DMS53 (cell line): ENCODE results near the gene PITPNM2.

Experiments used
- DNase-seq: peaks from one replicate; lab custom pipeline; 2025; lab: John Stamatoyannopoulos, UW

PITPNM2 gene

DNA sequence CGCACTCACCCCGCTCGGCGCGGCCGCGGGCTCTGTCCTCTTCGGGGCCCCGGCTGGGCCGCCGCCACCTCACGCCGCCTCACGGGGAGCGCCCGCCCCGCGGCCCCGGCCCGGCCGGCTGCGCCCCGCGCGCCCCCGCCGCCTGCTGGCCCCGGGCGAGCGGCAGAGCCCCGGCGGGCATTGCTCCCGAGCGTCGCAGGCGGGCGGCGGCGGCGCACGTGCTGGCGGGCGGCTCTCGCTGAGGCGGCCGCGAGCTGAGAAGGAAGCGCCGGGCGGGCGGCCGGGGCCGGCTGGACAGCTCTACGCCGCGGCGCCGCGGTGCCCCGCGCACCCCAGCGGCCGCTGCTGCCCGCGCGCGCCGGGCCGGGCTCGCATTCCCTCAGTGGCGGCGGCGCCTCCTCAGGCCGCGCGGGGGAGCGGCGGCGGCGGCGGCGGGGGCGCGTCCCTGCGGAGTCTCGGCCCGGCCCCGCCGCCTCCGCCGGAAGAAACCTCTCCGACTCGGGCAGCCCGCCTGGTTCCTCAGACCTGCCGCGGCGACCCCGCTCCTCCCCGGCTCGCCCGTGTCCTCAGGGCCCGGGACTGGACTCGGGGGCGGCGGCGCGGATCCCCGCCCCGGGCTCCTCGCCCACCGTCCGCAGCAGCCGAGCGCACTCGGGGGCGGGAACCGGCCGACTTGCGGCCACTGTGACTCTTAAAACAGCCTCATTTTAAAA, at the start of gene PITPNM2:
PITPNM2 (minus strand) TSS at position 347 of the 713 bp plus-strand sequence. CDS start 116,500 bp downstream, outside the sequence.
- peak; percentile 86 for DNase-seq

DNA sequence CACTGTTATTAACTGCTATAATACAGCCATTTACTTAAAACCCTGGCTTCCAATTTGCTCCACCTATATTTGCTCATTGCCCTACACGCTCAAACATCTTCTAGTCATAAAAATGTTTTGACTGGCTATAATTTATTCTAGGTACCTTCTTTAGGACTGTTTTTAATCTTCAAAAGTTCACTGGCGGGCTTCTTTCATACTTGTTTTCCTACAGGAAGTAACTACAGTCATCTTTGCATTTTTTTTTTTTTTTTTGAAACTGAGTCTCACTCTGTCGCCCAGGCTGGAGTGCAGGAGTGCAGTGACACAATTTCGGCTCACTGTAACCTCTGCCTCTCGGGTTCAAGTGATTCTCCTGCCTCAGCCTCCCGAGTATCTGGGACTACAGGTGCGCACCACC, 49.5 kb upstream of the PITPNM2 start:
- DNase-seq, result no peak

DNA sequence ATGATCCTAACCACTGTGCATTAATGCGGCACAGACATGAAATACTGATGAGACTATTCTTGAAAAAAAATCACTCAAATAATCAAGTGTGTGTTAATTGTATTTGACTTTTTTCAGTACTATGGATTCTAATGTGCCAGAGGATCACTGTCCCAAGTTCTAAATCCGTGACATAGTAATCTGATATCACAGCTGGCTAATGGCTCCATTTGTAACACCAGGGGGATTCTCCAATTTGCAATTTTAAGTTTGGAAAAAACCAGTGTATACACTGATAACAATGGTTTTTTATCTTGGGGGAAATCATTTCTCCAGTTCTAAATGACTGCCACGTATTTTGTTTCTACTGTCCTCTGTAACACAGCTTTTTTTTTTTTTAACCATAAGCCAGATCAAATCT, 49.0 kb upstream of the PITPNM2 start:
- DNase-seq, result no peak

DNA sequence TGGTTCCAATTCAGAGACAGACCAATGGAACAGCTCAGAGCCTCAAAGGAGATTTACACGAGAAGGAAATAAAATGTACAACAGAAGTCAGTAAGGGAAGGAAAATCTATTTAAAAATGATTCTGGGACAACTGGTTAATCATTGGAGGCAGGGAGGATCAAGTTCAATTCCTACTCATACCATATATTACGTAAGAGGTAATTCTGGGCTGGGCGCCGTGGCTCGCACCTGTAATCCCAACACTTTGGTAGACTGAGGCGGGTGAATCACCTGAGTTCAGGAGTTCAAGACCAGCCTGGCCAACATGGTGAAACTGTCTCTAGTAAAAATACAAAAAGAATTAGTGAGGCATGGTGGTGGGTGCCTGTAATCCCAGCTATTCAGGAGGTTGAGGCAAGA, 36.7 kb upstream of the PITPNM2 start:
- DNase-seq, result no peak

DNA sequence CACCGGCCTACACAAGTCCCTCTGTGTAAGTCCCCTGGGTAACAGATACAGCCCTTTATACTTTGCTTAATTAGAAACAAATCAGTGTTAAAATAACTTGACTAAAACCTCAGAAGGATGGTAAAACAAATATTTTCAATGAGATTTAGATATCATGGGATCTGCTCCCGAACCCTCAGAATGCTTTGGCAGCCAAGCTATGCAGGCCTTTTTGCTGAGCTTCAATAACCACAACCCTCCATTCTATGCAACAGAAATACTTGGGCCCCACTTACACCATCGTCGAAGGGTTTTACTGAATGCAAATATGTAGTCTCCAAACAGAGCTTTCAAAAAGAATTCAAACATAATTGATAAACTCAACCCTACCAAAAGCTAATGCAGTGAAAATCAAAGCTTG, 29.3 kb upstream of the PITPNM2 start:
- no peak for DNase-seq

DNA sequence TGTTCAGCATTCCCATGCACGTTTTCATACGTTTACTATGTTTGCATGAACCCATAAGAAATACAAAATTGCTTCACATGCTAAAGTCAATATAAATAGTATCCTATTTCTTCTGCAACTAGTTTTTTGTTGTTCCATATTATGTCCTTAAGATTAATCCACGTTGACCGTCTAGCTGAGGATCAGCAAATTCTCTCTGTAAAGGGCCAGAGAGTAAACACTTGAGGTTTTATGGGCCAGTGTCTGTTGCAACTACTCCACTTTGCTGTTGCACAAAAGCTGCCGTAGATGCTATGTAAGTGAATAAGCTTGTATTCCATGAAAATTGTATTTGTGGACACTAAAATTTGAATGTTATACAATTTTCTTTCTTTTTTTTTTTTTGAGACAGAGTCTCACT, 21.1 kb upstream of the PITPNM2 start:
- DNase-seq, result peak; percentile 9

DNA sequence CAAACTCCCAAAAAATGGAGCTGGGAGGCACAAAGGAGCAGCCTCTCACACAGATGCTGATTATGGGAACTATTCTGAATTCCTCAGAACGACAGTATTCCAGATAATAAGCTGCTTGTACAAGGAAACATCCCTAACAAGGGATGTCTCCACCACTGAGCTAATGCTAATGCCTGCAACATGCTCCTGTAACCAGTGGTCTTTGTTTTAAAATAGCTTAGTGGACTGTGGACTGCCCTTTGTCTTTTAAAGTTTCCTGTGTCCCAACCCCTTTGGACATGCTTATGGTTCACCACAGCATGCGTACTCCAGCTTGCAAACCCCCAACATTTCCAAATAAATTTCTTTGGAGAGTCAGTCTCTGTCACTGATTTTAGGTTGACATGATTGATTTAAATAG, 16.4 kb upstream of the PITPNM2 start:
- DNase-seq, result no peak

DNA sequence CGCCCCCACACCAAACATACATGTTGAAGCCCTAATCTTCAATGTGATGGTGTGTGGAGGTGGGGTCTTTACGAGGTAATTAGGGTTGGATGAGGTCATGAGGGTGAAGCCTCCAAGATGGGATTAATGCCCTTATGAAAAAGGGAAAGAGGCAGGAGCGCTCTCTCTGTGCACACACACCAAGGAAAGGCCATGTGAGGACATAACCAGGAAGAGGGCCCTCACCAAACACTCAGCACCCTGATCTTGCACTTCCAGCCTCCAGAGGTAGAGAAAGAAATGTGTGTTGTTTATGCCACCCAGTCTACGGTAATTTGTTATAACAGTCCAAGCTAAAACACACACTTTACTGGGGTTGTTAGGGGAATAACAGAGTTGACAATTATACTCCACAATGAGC, 14.6 kb upstream of the PITPNM2 start:
- DNase-seq, result peak; percentile 61

DNA sequence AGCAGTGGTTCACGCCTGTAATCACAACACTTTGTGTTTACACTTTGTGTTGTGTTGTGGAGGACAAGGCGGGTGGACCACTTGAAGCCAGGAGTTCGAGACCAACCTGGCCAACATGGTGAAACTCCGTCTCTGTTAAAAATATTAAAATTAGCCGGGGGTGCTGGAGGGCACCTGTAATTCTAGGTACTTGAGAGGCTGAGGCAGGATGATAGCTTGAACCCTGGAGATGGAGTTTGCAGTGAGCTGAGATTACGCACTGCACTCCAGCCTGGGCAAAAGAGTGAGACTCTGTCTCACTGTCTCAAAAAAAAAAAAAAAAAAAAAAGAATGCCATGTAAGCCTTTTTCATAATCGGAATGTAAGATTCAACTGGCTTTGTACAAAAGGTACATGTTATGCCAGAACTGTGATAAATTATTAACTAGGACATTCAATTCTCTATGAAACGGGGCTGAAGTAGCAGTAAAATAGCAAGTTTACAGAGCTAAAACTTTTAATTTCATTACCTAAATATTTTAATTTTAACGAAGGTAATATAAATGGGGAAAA, 13.9 kb upstream of the PITPNM2 start:
- peak; percentile 48 for DNase-seq

DNA sequence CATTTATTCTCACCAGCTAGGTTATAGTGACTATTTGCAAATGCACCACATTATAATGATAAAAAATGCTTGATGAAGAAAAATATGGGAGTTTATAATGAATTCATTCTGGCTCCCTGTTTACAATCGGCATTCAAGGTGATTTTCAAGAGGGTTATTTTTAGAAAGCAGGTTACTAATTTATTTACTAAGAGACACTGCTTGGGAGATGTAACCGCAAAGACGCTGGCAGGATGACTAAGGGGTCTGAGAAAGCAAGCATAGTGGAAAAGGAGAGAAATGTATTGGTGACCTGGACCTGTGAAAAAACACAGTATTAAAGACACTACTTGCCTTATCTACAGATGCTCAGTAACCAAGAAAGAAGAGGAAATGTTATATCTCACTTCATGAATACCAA, 13.3 kb upstream of the PITPNM2 start:
- peak; percentile 67 for DNase-seq

DNA sequence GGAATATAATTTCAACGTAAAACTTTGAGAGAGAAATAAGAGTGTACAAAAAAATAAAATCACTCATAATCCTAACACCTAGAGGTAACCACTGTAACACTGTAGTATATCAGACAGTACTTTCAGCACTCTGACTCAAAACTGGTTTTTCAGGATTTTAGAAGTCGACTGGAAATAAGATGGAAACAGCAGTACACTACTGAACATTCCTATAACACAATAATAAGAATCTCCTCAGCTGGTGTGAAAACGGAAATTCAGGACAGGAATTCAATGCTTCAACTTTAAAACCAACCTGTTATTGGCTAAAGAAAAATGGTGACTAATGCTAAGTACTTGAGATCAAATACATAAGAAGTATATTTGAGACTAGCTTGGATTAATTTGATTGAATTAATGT, 12.3 kb upstream of the PITPNM2 start:
- DNase-seq, result peak; percentile 90

DNA sequence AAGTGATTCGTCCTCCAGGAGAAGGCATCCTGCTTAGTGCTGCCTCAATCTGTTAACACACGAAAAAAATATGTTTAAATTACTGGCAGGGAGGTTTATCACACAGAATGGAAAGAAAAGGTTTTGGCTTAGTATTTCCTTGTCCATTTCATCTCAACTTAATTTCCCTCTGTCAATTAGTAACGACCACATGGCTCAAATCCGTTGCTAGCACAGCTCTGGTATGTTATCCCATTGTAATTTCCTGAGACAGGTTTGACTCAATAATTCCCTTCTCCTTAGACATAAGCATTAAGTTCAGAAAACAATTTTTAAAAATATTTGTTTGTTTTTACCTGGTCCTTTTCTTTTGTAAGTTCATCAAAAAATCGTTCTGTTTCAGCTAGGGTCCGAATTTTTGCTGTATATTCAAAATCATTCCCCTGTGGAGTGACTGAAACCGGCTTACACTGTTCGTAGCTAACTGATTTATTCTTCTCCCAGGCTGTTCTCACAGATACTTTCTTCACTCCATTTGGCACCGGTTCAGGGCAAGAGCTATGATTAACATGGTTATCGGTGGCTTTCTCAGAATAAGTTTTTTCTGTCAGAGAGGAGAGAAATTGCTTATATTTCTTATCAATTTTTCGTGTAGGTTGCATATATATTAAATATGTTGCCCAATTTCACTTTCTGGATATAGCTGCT, 10.1 kb upstream of the PITPNM2 start:
- DNase-seq, result no peak

DNA sequence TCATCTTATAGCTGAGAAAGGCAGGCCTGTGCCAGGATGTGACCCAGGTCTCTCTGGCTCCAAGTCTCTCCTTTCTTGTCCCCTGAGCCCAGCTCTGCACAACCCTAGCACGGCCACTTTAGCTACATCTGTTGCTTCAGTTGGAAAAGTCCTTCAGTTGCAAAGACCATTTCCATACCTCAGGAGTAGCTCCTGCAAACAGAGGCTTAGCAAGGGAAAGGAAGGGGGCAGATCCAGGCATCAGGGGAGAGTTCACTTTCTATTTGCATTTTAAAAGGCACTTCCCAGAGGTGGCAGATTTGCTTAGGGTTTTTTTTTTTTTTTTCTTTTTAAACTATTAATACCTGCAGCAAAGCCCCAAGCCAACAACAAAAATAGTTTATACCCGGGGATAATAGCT, 3.0 kb upstream of the PITPNM2 start:
- no peak for DNase-seq

DNA sequence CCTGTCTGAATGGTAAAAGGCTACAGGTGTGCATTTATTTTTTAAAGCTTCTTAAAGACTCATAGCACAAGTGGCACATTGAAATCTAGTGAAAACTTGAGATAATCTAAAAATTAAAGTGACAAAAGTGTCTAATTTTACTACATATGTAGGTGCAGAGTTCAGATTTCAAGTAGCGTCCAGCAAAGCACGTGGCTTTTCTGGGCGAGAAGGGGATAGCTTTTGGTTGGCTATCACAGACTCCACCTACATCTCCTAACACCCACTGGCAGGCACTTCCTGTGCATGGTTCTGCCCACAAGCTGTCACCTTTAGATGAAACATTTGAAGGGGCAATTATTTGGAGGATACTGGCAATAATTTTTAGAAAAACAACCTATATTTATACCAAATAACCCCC, 1.9 kb upstream of the PITPNM2 start:
- no peak for DNase-seq

DNA sequence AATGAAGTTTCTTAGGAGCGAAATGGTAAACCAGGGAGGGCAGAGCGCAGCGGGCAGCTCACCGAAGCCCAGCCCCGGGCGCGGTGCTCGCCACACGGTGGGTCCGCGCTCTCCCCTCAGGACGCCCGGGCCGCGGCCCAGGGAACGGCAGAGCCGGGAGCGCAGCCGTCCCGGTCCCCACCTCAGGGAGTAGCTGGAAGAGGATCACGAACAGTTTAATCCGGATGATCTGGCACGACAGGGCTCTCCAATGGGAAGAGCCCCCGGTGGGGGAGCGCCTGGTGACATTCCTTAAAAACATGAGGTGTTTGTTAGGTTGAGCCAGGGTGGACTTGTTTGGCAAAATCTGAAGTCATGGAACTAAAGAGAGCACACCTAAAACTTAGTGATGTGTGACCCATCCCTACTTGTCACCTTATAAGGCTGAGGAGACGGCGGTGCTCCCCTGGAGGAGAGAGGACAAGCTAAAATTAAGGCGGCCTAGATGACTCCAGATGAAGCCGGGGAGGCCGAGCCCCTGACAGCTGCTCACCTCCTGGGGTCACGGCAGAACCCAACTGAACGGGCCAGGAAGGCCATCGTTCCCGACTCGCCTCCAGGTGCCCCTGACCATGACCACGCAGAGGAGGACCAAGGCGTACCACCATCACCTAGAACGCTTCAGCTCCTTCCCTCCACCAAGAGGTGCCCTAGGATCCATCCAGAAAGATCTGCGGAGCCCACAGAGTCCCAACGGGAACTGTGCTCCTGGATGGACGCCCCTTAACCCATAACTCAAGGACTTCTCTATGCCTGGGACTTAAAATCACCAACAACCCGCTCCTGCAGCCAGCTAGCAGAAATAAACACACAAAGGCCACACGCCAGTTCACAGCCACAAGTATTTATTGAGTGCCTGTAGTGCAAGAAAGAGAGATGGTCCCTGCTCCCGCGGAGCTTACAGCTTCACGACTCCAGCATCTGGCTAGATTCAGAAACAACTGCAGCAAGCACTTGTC, 866 bp upstream of the PITPNM2 start:
- peak; percentile 62 for DNase-seq

DNA sequence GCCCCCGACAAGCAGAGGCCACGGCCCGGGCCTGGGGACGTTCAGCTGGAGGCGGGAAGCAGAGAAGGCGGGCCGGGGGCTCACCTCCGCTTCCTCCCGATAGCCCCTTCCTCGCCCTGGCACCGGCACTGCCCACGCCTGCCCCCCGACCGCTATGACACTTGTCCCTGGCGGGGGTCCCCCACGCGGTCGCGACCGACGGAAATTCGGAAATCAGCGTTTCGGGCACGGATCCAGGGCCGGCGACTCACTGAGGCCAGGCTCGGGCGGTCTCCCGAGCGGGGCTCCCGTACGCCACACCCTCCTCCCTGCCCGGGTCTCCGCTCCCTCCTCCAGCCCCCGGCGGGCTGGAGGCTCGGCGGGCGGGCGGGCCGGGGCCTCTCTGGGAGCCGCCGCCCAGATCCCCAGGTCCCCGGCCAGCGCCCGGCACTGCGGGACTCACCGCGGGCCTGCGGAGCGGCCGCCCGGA, 581 bp downstream of the PITPNM2 start:
- DNase-seq, result peak; percentile 73

DNA sequence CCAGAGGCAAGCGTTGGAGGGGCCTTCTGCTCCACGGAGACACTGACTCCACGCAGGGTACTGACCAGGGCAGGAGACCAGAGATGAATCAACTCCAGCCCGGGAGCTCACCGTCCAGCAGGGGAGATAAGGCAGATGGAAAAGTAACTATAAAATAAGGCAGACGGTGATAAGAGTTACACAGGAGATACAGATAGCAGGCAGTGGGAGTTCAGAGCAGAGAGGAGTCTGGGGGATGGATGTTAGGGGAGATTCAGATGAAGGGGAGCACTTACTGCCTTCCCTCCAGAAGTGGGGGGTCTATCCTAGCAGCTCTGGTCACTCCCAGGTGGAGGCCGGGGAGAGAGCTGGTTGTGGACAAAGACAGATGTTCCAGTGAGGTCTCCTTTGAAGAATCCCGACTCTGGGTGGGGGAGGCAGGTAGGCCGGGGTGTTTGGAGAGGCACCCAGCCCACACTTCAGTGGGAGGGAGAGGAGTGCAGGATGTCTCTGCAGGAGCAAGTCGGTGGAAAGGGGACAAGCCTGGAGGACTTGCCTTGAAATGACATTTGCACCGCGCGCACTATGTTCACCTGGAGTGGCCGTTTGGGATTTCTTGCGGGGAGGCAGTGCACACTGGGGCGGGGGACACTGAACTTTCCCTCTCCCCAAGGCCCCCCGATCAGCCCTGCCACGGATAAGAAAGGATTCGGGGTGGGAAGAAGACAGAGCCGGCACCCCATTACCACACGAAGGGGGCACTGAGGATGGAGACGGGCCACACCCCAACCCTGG, 1.2 kb downstream of the PITPNM2 start:
- DNase-seq, result peak; percentile 36

DNA sequence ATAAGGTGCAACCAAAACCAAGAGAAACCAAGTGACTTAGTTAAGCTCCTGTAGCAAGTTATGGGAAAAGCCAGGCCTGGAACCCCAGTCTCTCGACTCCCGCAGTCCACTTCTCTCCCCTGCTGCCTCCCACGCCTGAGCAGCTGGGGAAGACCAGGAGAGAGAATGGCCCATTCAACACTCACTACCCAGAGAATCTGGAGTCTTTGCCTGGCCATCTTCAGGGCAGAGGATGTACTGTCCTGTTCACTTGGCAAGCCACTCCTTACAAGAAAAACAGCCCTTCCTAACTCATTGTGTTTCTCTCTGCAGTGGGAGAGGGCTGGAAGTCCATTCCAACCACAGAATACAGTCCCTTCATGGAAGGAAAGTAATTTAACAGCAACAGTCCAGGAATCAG, 1.8 kb downstream of the PITPNM2 start:
- no peak for DNase-seq

DNA sequence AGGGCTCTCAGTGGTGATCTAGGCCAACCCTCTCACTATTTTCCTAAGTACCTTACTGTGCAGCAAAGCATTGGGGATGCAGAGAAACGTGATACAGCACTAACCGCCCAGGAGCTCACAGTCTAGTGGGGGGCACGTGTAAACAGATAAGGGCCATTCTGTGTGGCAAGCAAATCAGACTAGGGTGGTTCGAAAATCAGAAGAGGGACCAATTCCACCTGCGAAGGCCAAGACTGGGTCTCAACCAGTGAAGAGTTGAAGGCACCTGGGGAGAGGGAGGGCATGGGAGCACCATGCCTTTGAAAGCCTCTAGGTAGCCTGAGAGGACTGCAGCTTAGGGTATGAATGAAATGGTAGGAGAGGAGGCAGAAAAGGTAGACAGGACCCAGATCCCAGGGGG, 2.2 kb downstream of the PITPNM2 start:
- DNase-seq, result no peak

DNA sequence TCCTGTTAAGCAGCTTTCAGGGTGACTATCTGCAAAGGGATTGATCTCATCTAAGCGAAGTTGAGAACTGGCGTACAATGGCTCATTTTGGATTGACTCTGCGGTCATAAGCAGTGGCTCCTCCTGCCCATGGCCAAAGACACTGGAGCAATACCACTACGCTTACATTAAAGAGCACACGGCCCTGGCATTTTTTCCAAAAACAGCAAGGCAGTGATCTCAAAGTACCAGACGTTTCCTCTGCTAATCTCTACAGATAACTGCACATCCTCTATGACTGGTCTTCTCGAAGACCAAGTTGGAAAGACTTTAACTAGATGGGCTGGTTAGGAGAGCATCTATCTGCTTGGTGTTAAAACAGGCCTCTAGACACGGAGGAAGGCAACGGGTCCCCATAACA, 2.7 kb downstream of the PITPNM2 start:
- no peak for DNase-seq

DNA sequence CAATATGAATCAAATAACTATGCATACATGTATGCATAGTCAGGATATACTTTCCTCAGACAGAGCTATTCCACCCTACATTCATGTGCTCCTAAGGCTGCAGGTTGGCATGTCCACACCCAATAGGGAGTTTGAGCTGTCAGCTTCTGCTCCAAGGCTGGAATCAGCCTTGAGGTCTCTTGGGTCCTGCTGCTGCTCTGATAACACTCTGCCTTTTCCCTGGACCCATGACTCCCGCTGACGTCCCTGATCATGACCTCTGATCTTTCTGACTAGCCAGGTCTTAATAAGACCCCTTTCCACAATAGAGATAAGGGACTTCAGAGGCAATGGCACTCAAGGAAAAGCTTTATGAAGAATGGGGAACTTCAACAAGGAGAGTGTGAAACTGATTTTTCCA, 5.7 kb downstream of the PITPNM2 start:
- no peak for DNase-seq
